HG03469 (cell line): ENCODE results near the gene SYP.
"Not testable (repeated sequence)": the region's sequence is repeated elsewhere in the genome, so short reads cannot be mapped to it uniquely, and the experiment has no call there.

Source experiments
- ATAC-seq: cut with Tn5 transposase; IDR thresholded peaks from one replicate; pipeline ENCODE4 v1.9.1; 2021; ENCODE audit warnings: mild to moderate bottlenecking, moderate library complexity, moderate number of reproducible peaks; ENCODE audit not compliant: unreplicated experiment

SYP gene

GRCh38 chrX:49190821-49191573, 9.0 kb downstream of the SYP start:
- peak; percentile 72 for ATAC-seq

- ATAC-seq = no peak
Measured at GRCh38 chrX:49189606-49190005, 10.4 kb downstream of the SYP start.

- no peak for ATAC-seq
Measured at GRCh38 chrX:49188468-49189076, 11.4 kb downstream of the SYP start.

- no peak for ATAC-seq
Measured at GRCh38 chrX:49187526-49187925, 12.5 kb downstream of the SYP start.

- no peak for ATAC-seq
Measured at GRCh38 chrX:49187028-49187394, 13.0 kb downstream of the SYP start.

- ATAC-seq = peak; percentile 27
Measured at GRCh38 chrX:49186125-49187027, 13.6 kb downstream of the SYP start, which contains the start of gene PRICKLE3. PRICKLE3 (minus strand) TSS chrX:49186373; CDS start chrX:49186297, 76 bp downstream.

- no peak for ATAC-seq
Measured at GRCh38 chrX:49184294-49185281, 15.4 kb downstream of the SYP start.

- no peak for ATAC-seq
Measured at GRCh38 chrX:49183701-49184281, 16.2 kb downstream of the SYP start.

- ATAC-seq = no peak
Measured at GRCh38 chrX:49179358-49179757, 20.6 kb downstream of the SYP start.

- ATAC-seq = no peak
Measured at GRCh38 chrX:49178537-49178936, 21.5 kb downstream of the SYP start.

- ATAC-seq = no peak
Measured at GRCh38 chrX:49177873-49178480, 22.0 kb downstream of the SYP start.

- ATAC-seq = no peak
Measured at GRCh38 chrX:49177338-49177833, 22.6 kb downstream of the SYP start.

GRCh38 chrX:49176421-49177326, 23.3 kb downstream of the SYP start:
- no peak for ATAC-seq

- ATAC-seq = no peak
Measured at GRCh38 chrX:49175435-49176274, 24.3 kb downstream of the SYP start.

GRCh38 chrX:49174723-49175122, 25.3 kb downstream of the SYP start:
- ATAC-seq = no peak

GRCh38 chrX:49173544-49173943, 26.4 kb downstream of the SYP start:
- not testable (repeated sequence) for ATAC-seq

- peak; percentile 68 for ATAC-seq
Measured at GRCh38 chrX:49172280-49172780, 27.7 kb downstream of the SYP start.
